Pancreas (tissue), 10 donors: Measurements from ENCODE around the gene CORO1A. TPM values are rescaled to one million over a fixed set of nuclear protein-coding genes. Genes with fewer than 3 reads are reported as not detected.
"Not testable (repeated sequence)": the region's sequence is repeated elsewhere in the genome, so short reads cannot be mapped to it uniquely, and the experiment has no call there.

Experiments used
- ATAC-seq, 4 donors: fragments of 200-7000 bp; cut with Tn5 transposase; one replicate each; pipeline versions ENCODE4 v1.8.0 to v1.9.1; 2020; ENCODE audit warnings: mild to moderate bottlenecking in 4 of 4, moderate library complexity in 4 of 4
- DNase-seq, 6 donors: peaks; one replicate each; pipeline ENCODE4 v3.0.0-alpha.2; 2020
- FAIRE-seq: peaks from 2 replicates; lab custom pipeline; 2012; peaks lifted over from hg19 to GRCh38; lab: Jason Lieb, UNC
- H3K27ac ChIP-seq, 4 donors: fragments of 200-600 bp; sonication (generic); 1 replicate in 3 of 4; 2 replicates in 1 of 4; pipeline versions ENCODE4 v1.5.0 to v1.8.0; 2020
- H3K27me3 ChIP-seq, 4 donors: fragments of 200-600 bp; one replicate each; pipeline ENCODE4 v1.8.0; 2021
- H3K36me3 ChIP-seq, 3 donors: fragments of 200-600 bp; sonication (generic) in 1 of 3; one replicate each; pipeline versions ENCODE4 v1.5.0 to v1.8.0; 2020 to 2021
- H3K4me1 ChIP-seq, 3 donors: fragments of 200-600 bp; one replicate each; pipeline ENCODE4 v1.8.0; 2021
- H3K4me3 ChIP-seq, 4 donors: fragments of 200-600 bp; sonication (generic) in 2 of 4; one replicate each; pipeline versions ENCODE4 v1.5.0 to v1.8.0; 2020 to 2021
- H3K9me3 ChIP-seq, 4 donors: fragments of 200-600 bp; one replicate each; pipeline ENCODE4 v1.8.0; 2021
- CTCF ChIP-seq, 4 donors: fragments of 200-600 bp; sonication (generic) in 3 of 4; IDR thresholded peaks; one replicate each; pipeline versions ENCODE4 v1.5.0 to v1.8.0; 2021; ENCODE audit warnings: antibody characterized with exemption in 4 of 4
- WGBS, 2 donors: extraction: QIAGEN DNeasy Blood & Tissue Kit; methylation state at CpG; one replicate each; pipeline ENCODE4 v1.1.7; 2013; 5-methylcytosine and 5-hydroxymethylcytosine counted together
- intact Hi-C, 3 donors: fragments of 100-400 bp; cut with DNase I; formaldehyde crosslinking; loops; one replicate each; pipeline versions ENCODE4 v1.11.1 to v1.14.2; 2022
- polyA plus RNA-seq, 2 donors: library from polyadenylated mRNA; stranded (reverse); fragments of 200-250 nt; gene quantifications; one replicate each; pipeline ENCODE4 v1.2.3, GENCODE V29; 2013
- total RNA-seq, 6 donors: library from RNA; stranded (reverse); fragmentation: NEBNext Ultra II Directional in 4 of 6; extraction: Animal tissue kit (Norgen Biotek cat#: 25700) in 4 of 6; gene quantifications; one replicate each; pipeline versions ENCODE4 v1.2.1 to v1.2.4, GENCODE V29; 2021 to 2023
- donor health status: healthy with polysubstance abuse.
- donor health status: DM: no; HTN: no; CAD: no; lungs with moderate emphysema.
- donor health status: DM: no; HTN: no; CAD: no.
- donor health status: control.
- donor health status: control.
- donor health status: Bipolar disorder and iron deficiency.
- donor health status: DM: yes; HTN: yes; CAD: no.
- donor health status: DM: no; HTN: no; CAD: no.
- donor health status: DM: no; HTN: no; CAD: no.
- donor health status: DM: yes; HTN: yes; CAD: no.

CORO1A gene
- total and polyA plus RNA-seq, 8 donors = 2.1 to 26.4 (median 11.3) TPM

DNA sequence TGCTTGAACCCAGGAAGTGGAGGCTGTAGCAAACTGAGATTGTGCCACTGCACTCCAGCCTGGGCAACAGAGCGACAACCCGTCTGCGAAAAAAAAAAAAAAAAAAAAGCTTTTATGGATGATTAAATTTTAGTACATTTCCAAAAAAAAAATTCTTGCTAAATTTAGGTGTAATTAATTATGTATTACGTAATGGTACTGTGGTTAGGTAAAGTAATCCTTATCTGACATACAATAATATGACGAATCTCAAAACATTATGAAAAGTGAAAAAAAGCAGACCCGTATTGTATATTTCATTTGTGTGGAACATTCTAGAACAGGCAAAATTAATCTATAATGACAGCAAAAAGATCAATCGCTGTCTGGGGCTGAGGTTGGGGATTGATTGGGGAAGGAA is 10.3 kb upstream of the CORO1A start:
- Histone ChIP-seq H3K27me3 (no peaks in the 10 kb centered on the region), H3K36me3 (no peaks in the 10 kb centered on the region), H3K4me1 (no peaks in the 10 kb centered on the region), H3K9me3 (no peaks in the 10 kb centered on the region), H3K27ac (no peak overlapping the region), H3K4me3 (no peak overlapping the region)
- intact Hi-C loops = no loop called here
- no peak for DNase-seq
- WGBS, 2 donors = 70 to 75% methylated on average over 7 of the region's 7 CpGs
- no peak for TF ChIP-seq CTCF (IDR thresholded peaks at IDR 0.05)
- no peak for ATAC-seq
- no peak for FAIRE-seq

GRCh38 chr16:30176876-30177275 is 6.5 kb upstream of the CORO1A start:
- not testable (repeated sequence) for DNase-seq, FAIRE-seq, H3K4me3 ChIP-seq, H3K36me3 ChIP-seq, ATAC-seq, H3K4me1 ChIP-seq, H3K27me3 ChIP-seq, H3K27ac ChIP-seq, H3K9me3 ChIP-seq
- 89 to 90% methylated on average over 6 of the region's 6 CpGs for WGBS, 2 donors
- intact Hi-C loops = loop anchor here in 1 of 3 donors (5.0 kb wide), 1 partner anchor 50 kb away; no protein-coding TSS in a partner anchor

DNA sequence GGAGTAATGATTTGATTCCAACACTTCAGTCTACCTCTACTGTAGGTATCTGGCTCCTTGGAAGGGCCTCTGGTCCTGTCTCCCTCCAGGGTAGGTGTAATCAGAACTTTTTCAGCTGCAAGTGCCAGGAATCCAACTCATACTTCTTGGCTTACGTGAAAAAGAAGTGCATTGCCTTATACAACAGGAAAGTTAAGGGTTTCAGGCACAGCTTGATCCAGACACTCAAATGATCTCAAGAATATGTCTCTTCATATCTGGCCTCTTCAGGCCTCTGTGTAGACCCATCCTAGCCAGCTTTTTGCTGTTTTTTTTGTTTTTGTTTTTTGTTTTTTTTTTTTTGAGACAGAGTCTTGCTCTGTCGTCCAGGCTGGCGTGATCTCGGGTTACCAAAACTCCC is 4.2 kb upstream of the CORO1A start:
- no peak for FAIRE-seq
- no peak for TF ChIP-seq CTCF (IDR thresholded peaks at IDR 0.05)
- Histone ChIP-seq H3K9me3 (no peaks in the 10 kb centered on the region), H3K4me3 (no peak overlapping the region), H3K27ac (no peak overlapping the region), H3K27me3 (no peaks in the 10 kb centered on the region), H3K36me3 (no peaks in the 10 kb centered on the region), H3K4me1 (no peaks in the 10 kb centered on the region)
- 93 to 96% methylated on average over 4 of the region's 4 CpGs for WGBS, 2 donors
- ATAC-seq = no peak
- no peak for DNase-seq
- intact Hi-C loops = loop anchor here in 1 of 3 donors (5.0 kb wide), 1 partner anchor 52 kb away; no protein-coding TSS in a partner anchor

DNA sequence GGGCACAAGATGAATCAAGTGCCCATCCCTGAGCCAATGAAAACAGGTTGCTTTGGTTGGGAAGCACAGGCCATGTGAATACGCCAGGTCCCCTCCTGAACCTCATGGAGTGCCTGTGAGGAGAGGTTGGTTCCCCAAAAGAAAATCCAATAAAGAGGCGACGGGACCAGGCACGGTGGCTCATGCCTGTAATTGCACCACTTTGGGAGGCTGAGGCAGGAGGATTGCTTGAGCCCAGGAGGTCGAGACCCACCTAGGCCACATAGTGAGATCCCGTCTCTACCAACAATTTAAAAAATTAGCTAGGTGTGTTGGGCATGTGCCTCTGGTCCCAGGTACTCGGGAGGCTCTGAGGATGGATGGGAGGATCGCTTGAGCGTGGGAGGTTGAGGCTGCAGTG is 3.5 kb upstream of the CORO1A start:
- intact Hi-C loops = loop anchor here in 1 of 3 donors (5.0 kb wide), 1 partner anchor 53 kb away; no protein-coding TSS in a partner anchor
- no peaks in the 10 kb centered on the region for H3K9me3 ChIP-seq
- H3K27ac ChIP-seq = no peak overlapping the region
- no peaks in the 10 kb centered on the region for H3K4me1 ChIP-seq
- no peak for DNase-seq
- H3K27me3 ChIP-seq = no peaks in the 10 kb centered on the region
- ATAC-seq = no peak
- no peak for TF ChIP-seq CTCF (IDR thresholded peaks at IDR 0.05)
- FAIRE-seq = no peak
- 87 to 93% methylated on average over 9 of the region's 9 CpGs for WGBS, 2 donors
- H3K4me3 ChIP-seq = no peak overlapping the region
- no peaks in the 10 kb centered on the region for H3K36me3 ChIP-seq

- no peaks in the 10 kb centered on the region for H3K9me3 ChIP-seq
- no peaks in the 10 kb centered on the region for H3K4me1 ChIP-seq
- TF ChIP-seq CTCF (IDR thresholded peaks at IDR 0.05) = no peak
- ATAC-seq (no peak), FAIRE-seq (no peak), DNase-seq (peak in 1 of 6 donors; percentile 35)
- no peak overlapping the region for H3K4me3 ChIP-seq
- no peaks in the 10 kb centered on the region for H3K36me3 ChIP-seq
- no peak overlapping the region for H3K27ac ChIP-seq
- no peaks in the 10 kb centered on the region for H3K27me3 ChIP-seq
- intact Hi-C loops = no loop called here
- WGBS, 2 donors = 62 to 73% methylated on average over 3 of the region's 3 CpGs
Measured at GRCh38 chr16:30180741-30181140, 2.7 kb upstream of the CORO1A start.
